Stomach (tissue), 9 donors: ENCODE data around the gene PCDHB12. TPM values are rescaled to one million over a fixed set of nuclear protein-coding genes. Genes with fewer than 3 reads are reported as not detected.
"Not testable (repeated sequence)": the region's sequence is repeated elsewhere in the genome, so short reads cannot be mapped to it uniquely, and the experiment has no call there.

Experiments used
- DNase-seq, 2 donors: peaks; one replicate each; pipeline versions ENCODE4 v3.0.0 to v3.0.0-alpha.2; 2013 to 2019
- H3K27ac ChIP-seq, 5 donors: fragments of 200-600 bp in 4 of 5; sonication (generic) in 4 of 5; one replicate each; pipeline ENCODE4 v1.5.1; 2013 to 2019; ENCODE audit warnings: mild to moderate bottlenecking in 1 of 5, moderate library complexity in 1 of 5
- H3K27me3 ChIP-seq, 3 donors: fragments of 200-600 bp; sonication (generic); one replicate each; pipeline ENCODE4 v1.5.1; 2017 to 2019; ENCODE audit warnings: mixed run types in 1 of 3
- H3K36me3 ChIP-seq, 4 donors: fragments of 200-600 bp; sonication (generic); 1 replicate in 3 of 4; 2 replicates in 1 of 4; pipeline ENCODE4 v1.5.1; 2016 to 2019
- H3K4me1 ChIP-seq, 4 donors: fragments of 200-600 bp; sonication (generic); one replicate each; pipeline ENCODE4 v1.5.1; 2016 to 2019
- H3K4me3 ChIP-seq, 4 donors: fragments of 200-600 bp; sonication (generic) in 3 of 4; one replicate each; pipeline ENCODE4 v1.5.1; 2016 to 2019; ENCODE audit warnings: mild to moderate bottlenecking in 1 of 4
- H3K9me3 ChIP-seq, 4 donors: fragments of 200-600 bp; sonication (generic); one replicate each; pipeline ENCODE4 v1.5.1; 2016 to 2019
- EP300 ChIP-seq: sonication (generic); formaldehyde crosslinking; IDR thresholded peaks from one replicate; pipeline ENCODE4 v1.6.1; 2017; ENCODE audit warnings: antibody characterized with exemption
- POLR2A ChIP-seq, 4 donors: fragments of 450-650 bp; IDR thresholded peaks; one replicate each; pipeline ENCODE4 v1.6.1; 2016; ENCODE audit warnings: antibody characterized with exemption in 4 of 4, control low read depth in 2 of 4, mild to moderate bottlenecking in 1 of 4, moderate library complexity in 1 of 4
- POLR2AphosphoS5 ChIP-seq, 3 donors: sonication (generic); formaldehyde crosslinking; IDR thresholded peaks; one replicate each; pipeline ENCODE4 v1.6.1; 2016; ENCODE audit warnings: antibody characterized with exemption in 3 of 3
- WGBS, 5 donors: extraction: QIAGEN DNeasy Blood & Tissue Kit in 3 of 5; methylation state at CpG; one replicate each; pipeline versions ENCODE4 v1.1.5 to v1.1.7; 2013 to 2018; 5-methylcytosine and 5-hydroxymethylcytosine counted together
- intact Hi-C: fragments of 100-400 bp; cut with DNase I; formaldehyde crosslinking; loops from one replicate; pipeline ENCODE4 v1.15.1; 2023; ENCODE audit warnings: low total_unique reads
- polyA plus RNA-seq, 3 donors: library from polyadenylated mRNA; stranded (reverse); fragments of 200-250 nt; gene quantifications; one replicate each; pipeline ENCODE4 v1.2.3, GENCODE V29; 2013
- total RNA-seq, 5 donors: library from RNA; depleted of rRNA; stranded (reverse); fragments of >200 nt; gene quantifications; one replicate each; pipeline versions ENCODE4 v1.1.0 to v1.2.3, GENCODE V29; 2014 to 2016
- TF ChIP-seq, protein P1 (sequence below), 7 experiments: fragments of 450-650 bp in 4 of 7; fragments of 200-600 bp in 3 of 7; sonication (generic) in 3 of 7; IDR thresholded peaks; one replicate each; pipeline ENCODE4 v1.5.1; 2016 to 2019; ENCODE audit warnings: antibody characterized with exemption in 7 of 7, control low read depth in 2 of 7, mild to moderate bottlenecking in 1 of 7
- donor health status: healthy with polysubstance abuse.
- donor health status: Bipolar disorder and iron deficiency.
- donor health status: healthy.

The PCDHB12 gene
- total and polyA plus RNA-seq, 8 donors: 0.19 to 8.5 (median 1.2) TPM; not detected in 1

- Histone ChIP-seq H3K4me1 (no peaks in the 10 kb centered on the region), H3K4me3 (no peak within 1 kb of the TSS), H3K9me3 (peaks cover 11 to 87% (median 78%) of the 10 kb centered on the region in 4 donors), H3K27me3 (peaks cover 0 to 42% (median 3%) of the 10 kb centered on the region in 3 donors), H3K36me3 (no peaks in the 10 kb centered on the region), H3K27ac (no peak within 1 kb of the TSS)
- TF ChIP-seq POLR2AphosphoS5 (IDR thresholded peaks at IDR 0.05): no peak
- TF ChIP-seq, protein P1, sequence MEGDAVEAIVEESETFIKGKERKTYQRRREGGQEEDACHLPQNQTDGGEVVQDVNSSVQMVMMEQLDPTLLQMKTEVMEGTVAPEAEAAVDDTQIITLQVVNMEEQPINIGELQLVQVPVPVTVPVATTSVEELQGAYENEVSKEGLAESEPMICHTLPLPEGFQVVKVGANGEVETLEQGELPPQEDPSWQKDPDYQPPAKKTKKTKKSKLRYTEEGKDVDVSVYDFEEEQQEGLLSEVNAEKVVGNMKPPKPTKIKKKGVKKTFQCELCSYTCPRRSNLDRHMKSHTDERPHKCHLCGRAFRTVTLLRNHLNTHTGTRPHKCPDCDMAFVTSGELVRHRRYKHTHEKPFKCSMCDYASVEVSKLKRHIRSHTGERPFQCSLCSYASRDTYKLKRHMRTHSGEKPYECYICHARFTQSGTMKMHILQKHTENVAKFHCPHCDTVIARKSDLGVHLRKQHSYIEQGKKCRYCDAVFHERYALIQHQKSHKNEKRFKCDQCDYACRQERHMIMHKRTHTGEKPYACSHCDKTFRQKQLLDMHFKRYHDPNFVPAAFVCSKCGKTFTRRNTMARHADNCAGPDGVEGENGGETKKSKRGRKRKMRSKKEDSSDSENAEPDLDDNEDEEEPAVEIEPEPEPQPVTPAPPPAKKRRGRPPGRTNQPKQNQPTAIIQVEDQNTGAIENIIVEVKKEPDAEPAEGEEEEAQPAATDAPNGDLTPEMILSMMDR (IDR thresholded peaks at IDR 0.05): peak in 1 of 7 experiments; percentile 11
- DNase-seq: peak in 1 of 2 donors; percentile 37
- intact Hi-C loops: no loop called here
- 7 to 12% (median 10%) methylated on average over 10 of the region's 10 CpGs for WGBS, 5 donors
Measured at GRCh38 chr5:141192110-141192725, 16.3 kb upstream of the PCDHB12 start, which contains the start of gene PCDHB10. Gene PCDHB10, plus strand, starts transcription at chr5:141192353. Its CDS starts 200 bp downstream, at chr5:141192553.

DNA sequence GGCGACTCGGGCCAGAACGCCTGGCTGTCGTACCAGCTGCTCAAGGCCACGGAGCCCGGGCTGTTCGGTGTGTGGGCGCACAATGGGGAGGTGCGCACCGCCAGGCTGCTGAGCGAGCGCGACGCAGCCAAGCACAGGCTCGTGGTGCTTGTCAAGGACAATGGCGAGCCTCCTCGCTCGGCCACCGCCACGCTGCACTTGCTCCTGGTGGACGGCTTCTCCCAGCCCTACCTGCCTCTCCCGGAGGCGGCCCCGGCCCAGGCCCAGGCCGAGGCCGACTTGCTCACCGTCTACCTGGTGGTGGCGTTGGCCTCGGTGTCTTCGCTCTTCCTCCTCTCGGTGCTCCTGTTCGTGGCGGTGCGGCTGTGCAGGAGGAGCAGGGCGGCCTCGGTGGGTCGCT, 14.2 kb upstream of the PCDHB12 start:
- H3K4me1 ChIP-seq, H3K27ac ChIP-seq, H3K36me3 ChIP-seq, DNase-seq, H3K4me3 ChIP-seq, intact Hi-C loops: not testable (repeated sequence)
- Histone ChIP-seq H3K27me3 (peaks cover 0 to 34% (median 3%) of the 10 kb centered on the region in 3 donors), H3K9me3 (peaks cover 13 to 89% (median 79%) of the 10 kb centered on the region in 4 donors)
- 24 to 59% (median 38%) methylated on average over 8 to 16 of the region's 37 CpGs for WGBS, 5 donors

DNA sequence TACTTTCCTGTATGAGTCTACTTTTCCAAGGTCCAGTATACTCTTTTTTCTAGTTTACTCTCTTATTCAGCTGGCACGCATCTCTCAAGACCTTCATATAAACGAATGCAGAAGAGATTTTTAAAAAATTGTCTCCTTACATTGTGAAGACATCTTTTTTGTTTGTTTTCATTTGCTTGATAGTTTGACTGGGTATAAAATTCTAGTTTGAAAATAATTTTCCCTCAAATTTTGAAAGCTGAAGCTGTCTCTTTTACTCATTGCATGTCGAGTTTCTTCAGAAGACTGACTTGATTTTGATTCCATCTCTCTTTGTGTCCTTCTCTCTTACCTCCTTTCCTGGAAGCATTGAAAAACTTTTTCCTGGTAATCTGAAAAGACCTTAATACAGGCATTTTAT, 12.2 kb upstream of the PCDHB12 start:
- H3K9me3 ChIP-seq: peaks cover 12 to 88% (median 79%) of the 10 kb centered on the region in 4 donors
- peaks cover 0 to 40% (median 0%) of the 10 kb centered on the region in 3 donors for H3K27me3 ChIP-seq
- intact Hi-C loops: no loop called here
- H3K27ac ChIP-seq: no peak overlapping the region
- no peak overlapping the region for H3K4me3 ChIP-seq
- H3K4me1 ChIP-seq: no peaks in the 10 kb centered on the region
- DNase-seq: no peak
- no peaks in the 10 kb centered on the region for H3K36me3 ChIP-seq
- 19 to 56% (median 34%) methylated on average over 3 of the region's 3 CpGs for WGBS, 5 donors
- TF ChIP-seq EP300 (no peak), POLR2AphosphoS5 (IDR thresholded peaks at IDR 0.05) (no peak)

- 28 to 47% (median 38%) methylated on average over 21 of the region's 21 CpGs for WGBS, 5 donors
- Histone ChIP-seq H3K4me1 (no peaks in the 10 kb centered on the region), H3K27me3 (peaks cover 0 to 38% (median 0%) of the 10 kb centered on the region in 3 donors), H3K4me3 (peak within 1 kb of the TSS in 1 of 4 donors; percentile 1), H3K27ac (no peak within 1 kb of the TSS), H3K36me3 (peaks cover 0 to 4% (median 0%) of the 10 kb centered on the region in 4 donors), H3K9me3 (peaks cover 16 to 92% (median 79%) of the 10 kb centered on the region in 4 donors)
- peak in 1 of 2 donors; percentile 18 for DNase-seq
- intact Hi-C loops: no loop called here
- TF ChIP-seq POLR2AphosphoS5 (IDR thresholded peaks at IDR 0.05): no peak
- TF ChIP-seq POLR2A (IDR thresholded peaks at IDR 0.05): no peak
- TF ChIP-seq, protein P1 (IDR thresholded peaks at IDR 0.05): no peak
- no peak for TF ChIP-seq EP300
Measured at GRCh38 chr5:141199359-141200235, 8.9 kb upstream of the PCDHB12 start, which contains the start of gene PCDHB11. Gene PCDHB11, plus strand, starts transcription at chr5:141199627. Its CDS starts 148 bp downstream, at chr5:141199775.

GRCh38 chr5:141201126-141201525, 7.4 kb upstream of the PCDHB12 start:
- Histone ChIP-seq H3K9me3 (peaks cover 16 to 94% (median 75%) of the 10 kb centered on the region in 4 donors), H3K27me3 (peaks cover 0 to 35% (median 0%) of the 10 kb centered on the region in 3 donors)
- H3K36me3 ChIP-seq, H3K4me3 ChIP-seq, intact Hi-C loops, DNase-seq, H3K4me1 ChIP-seq, H3K27ac ChIP-seq: not testable (repeated sequence)
- 12 to 59% (median 27%) methylated on average over 9 to 25 of the region's 38 CpGs for WGBS, 5 donors

DNA sequence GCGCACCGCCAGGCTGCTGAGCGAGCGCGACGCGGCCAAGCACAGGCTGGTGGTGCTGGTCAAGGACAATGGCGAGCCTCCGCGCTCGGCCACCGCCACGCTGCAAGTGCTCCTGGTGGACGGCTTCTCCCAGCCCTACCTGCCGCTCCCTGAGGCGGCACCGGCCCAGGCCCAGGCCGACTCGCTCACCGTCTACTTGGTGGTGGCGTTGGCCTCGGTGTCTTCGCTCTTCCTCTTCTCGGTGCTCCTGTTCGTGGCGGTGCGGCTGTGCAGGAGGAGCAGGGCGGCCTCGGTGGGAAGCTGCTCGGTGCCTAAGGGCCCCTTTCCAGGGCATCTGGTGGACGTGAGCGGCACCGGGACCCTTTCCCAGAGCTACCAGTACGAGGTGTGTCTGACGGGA, 6.9 kb upstream of the PCDHB12 start:
- intact Hi-C loops, H3K27ac ChIP-seq, H3K4me3 ChIP-seq, H3K4me1 ChIP-seq, H3K36me3 ChIP-seq, DNase-seq: not testable (repeated sequence)
- Histone ChIP-seq H3K27me3 (peaks cover 0 to 35% (median 0%) of the 10 kb centered on the region in 3 donors), H3K9me3 (peaks cover 16 to 93% (median 73%) of the 10 kb centered on the region in 4 donors)
- 24 to 48% (median 35%) methylated on average over 8 to 28 of the region's 35 CpGs for WGBS, 5 donors

GRCh38 chr5:141210281-141210680, 1.8 kb downstream of the PCDHB12 start:
- DNase-seq, H3K4me3 ChIP-seq, H3K27ac ChIP-seq, H3K4me1 ChIP-seq, H3K36me3 ChIP-seq, intact Hi-C loops: not testable (repeated sequence)
- Histone ChIP-seq H3K9me3 (peaks cover 12 to 92% (median 67%) of the 10 kb centered on the region in 4 donors), H3K27me3 (peaks cover 0 to 41% (median 0%) of the 10 kb centered on the region in 3 donors)
- WGBS, 5 donors: 33 to 68% (median 39%) methylated on average over 15 to 39 of the region's 39 CpGs

GRCh38 chr5:141210849-141211248, 2.3 kb downstream of the PCDHB12 start:
- DNase-seq, H3K27ac ChIP-seq, intact Hi-C loops, H3K4me1 ChIP-seq, H3K36me3 ChIP-seq, H3K4me3 ChIP-seq: not testable (repeated sequence)
- Histone ChIP-seq H3K9me3 (peaks cover 12 to 91% (median 68%) of the 10 kb centered on the region in 4 donors), H3K27me3 (peaks cover 0 to 43% (median 0%) of the 10 kb centered on the region in 3 donors)
- 21 to 42% (median 29%) methylated on average over 2 to 21 of the region's 27 CpGs for WGBS, 5 donors
